GM18517 (cell line): Measurements from ENCODE around the gene ASTN1.

Experiments used
- ATAC-seq: cut with Tn5 transposase; IDR thresholded peaks from one replicate; pipeline ENCODE4 v1.9.1; 2021; ENCODE audit warnings: mild to moderate bottlenecking, moderate library complexity; ENCODE audit not compliant: unreplicated experiment

ASTN1 gene

DNA sequence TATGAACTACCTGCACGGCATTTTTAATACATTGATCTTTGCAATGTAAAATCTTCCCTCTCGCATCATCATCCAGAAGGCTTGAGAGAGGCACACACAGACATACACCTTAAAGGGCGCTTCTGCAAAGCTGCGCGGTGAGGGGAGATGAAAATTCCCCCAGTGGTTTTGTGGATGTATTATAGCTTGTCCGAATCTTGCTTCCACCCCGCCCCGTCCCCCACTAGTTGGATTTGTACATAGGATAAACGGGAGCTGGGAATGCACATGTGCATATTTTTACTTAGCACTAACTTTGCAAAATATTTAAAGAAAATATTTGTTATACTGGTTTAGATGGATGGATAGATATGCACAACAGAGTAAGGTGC is 542 bp upstream of the ASTN1 start:
- ATAC-seq = no peak

DNA sequence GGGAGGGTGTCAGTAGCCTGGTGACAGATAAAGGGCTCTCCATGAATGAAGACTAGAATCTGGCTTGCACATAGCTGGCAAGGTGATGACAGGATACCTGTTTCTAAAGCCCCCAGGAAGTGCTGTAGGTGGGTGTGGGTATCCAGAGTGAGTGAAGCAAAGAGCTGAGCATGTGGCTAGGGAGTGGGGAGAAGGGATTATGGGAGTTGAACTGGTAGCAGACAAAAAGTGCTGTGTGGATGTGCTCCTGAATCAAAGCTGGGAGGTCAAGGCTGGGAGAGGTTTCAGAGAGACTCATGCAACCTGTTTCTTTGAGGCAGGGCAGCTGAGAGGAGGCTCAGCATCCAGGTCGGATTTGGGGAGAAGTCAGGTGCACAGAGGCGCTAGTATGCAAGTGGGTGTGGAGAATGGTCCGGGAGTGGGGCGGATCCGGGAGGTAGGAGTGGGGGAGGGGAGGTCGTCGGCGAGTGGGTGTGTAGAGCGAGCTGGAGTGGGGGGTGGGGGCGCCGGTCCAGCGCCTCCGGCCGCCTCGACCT is 600 bp downstream of the ASTN1 start:
- ATAC-seq = no peak

DNA sequence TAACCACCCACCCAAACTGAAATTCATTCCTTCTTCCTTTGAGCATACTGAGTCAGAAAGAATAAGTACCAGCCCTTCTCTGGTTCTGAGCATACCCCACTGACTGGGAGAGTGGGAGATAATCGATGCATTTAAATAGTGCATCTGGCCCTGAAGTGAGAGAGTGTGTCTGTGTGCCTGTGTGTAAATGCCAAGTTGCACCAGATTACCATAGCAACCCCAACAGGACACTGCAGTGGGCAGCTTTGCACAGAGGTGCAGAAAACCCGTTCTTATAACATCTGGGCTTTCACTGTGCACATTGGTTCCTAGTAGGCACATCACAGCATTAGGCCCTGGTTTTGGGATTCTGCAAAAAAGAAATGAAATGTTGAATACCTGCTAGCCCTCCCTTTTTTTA is 2.3 kb downstream of the ASTN1 start:
- no peak for ATAC-seq

DNA sequence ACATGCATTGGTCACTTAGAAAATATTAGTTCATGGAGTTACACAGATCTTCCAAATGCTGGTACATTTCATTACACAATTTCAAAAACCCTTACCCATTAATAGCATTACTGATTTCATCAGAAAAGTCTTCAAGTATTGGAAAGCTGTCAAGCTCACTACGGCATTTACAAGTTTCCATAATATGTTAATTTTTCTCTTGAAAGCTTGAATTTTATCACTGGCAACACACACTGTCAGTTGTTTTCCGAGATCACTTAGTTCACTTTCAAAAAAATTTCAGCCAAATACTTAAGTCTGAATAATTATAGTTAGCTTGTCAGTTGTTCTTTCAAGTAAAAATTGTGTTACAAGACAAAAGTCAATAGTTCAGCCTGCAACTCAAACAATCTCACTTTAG is 18.0 kb downstream of the ASTN1 start:
- no peak for ATAC-seq

DNA sequence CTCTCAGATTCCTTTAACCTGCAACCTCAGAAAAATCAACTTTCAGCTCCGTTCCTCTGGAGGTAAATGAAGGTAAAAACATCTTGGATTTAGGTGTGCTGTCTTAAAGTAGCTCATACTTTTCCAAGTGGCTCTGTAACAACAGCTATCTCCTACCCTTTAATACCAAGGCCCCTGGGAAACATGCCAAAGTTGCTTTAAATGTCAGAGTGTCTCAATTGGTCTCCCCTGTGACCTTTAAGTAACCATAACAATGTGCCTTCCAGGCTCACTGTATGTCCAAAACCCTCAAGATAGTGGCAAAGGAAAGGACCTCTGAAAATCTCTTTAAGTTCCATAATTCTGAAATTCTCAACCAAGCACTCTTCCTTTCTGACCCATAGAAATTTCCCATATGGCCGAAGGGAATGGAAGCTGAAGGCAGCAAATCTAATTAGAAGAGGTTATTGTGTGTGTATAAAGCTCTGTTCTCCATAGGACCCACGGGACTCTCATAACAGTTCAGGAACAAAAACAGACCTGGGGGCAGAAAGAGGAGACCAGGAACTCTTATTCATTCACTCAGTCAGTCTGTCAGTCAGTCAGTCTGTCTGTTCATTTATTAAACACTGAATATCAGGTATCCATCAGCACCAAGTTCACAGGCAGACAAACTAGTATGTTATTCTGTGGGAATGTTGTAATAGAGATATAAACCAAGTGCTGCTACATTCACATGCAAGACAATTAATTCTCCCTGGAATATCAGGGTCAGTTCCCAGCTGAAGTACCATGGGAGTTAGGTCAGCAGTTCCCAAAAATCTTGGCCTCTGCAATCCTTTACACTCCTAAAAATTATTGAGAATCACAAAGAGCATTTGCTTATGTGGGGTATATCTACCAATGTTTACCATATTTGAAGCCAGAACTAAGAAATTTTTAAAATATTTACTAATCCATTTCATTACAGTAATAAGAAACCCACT is 19.1 kb downstream of the ASTN1 start:
- no peak for ATAC-seq

DNA sequence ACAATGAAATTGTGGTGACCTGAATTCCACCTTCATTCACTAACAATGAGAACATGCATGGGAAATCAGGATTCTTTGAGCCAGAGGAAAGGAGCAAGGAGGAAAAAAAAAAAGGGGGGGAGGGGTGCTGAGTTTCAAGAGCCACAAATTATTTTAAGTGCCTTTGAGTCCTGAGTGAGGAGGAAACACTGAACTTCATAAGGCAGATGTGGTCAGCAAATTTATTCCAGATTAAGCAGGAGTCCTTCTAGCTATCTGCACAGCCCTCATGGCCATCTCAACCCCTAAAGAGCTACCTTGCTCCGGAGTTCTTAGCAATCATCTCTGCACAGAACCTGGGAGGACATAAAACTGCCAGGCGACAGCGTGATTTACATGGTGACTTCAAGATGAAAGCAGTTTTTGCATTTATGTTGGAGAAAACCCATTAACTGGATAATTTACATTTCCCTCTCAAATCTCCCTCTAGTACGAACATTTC is 21.7 kb downstream of the ASTN1 start:
- no peak for ATAC-seq

DNA sequence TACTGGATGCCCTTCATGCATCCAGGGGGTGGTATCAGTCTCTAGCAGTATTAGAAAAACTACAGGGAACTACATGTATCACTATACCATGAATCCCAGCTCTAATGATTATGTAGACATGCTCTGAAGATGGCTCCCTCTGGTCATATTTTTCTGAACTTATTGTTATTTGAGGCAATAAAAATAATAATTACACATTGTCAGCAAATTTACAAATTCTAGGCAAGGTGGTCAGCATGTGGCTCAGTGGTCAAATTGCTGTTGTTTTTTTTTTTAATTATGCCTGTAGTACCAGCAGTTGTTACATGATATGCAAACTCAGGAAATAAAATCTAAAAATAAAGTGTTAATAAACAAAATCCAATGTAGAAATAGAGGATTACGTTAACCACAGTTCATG is 22.5 kb downstream of the ASTN1 start:
- ATAC-seq = no peak

DNA sequence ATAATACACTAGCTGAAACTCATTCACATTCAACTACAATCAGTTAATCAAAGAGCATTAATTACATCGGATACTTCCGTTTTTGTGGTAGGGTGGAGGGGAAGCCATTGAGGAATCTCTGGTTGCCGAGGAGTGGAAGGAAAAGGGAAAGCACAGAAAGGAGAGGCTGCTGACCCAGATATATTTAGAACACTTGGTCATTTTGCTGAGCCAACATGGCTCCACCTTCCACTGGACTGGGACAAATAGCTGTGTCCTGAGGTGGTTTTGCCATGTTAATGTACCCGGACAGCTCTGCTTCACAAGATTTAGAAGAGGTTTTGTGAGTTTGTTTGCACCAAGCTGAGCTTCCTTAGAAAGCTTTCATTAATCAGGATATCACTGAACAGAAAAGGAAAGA is 26.2 kb downstream of the ASTN1 start:
- ATAC-seq = no peak

DNA sequence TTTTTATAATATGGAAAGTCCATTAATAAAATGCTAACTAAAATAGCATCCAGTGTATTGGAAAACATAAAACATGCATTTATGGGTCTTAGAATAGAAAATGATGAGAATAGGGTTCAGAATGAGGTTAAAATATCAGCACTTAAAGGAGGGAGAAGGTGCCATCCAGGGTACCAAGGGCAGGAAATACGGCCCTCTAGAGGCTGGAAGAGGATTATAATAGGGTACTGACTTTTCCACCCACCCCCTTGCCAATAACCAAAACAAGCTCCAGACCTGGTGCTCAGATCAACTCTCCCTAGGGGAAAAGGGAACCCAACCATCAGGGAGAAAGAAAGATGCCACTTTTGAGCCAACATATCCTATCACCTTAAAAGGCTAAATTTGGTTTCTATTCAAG is 26.7 kb downstream of the ASTN1 start:
- ATAC-seq = no peak

DNA sequence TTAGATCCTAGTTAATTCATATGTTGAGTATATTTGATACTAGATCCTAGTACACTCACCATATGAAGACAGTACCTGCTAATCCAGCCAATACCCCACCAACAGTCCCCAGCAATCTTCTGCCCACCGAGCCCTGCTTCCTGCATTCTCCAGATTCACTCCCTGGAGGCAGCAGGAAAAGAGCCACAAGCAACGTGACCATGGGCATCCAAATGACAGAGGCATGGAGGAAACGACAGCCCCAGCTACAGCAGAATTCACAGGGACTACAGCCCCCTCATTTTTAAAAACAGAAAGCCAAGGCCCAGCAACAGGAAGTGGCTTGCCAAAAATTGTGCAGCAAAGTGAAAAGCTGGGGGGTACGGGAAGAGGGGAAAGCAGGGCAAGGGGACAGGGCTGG is 29.3 kb downstream of the ASTN1 start:
- ATAC-seq = no peak

DNA sequence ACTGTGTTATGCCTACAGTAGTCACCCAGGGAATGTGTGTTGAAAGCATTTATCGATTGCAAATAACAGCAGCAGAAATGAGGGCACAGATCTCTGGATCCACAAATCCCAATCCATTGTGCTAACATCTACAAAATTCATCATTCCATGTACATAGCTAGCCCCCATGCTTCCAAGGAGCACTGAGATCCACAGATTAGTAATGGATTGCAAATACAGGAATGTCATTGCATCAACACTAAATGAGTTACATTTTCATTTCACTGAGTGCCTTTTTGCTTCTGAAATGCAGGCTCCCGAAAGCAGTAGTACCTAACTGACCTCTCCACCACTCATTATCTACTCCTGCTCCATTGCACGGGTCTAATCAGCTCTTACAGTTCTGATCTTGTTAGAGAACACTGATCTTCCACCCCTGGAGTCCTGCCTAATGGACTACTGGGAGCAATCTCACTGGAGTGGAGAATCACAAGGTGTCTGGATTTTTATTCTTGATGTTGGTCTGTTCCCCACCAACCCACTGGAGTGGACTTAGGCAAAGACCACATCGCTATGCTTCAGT is 30.5 kb downstream of the ASTN1 start:
- no peak for ATAC-seq

DNA sequence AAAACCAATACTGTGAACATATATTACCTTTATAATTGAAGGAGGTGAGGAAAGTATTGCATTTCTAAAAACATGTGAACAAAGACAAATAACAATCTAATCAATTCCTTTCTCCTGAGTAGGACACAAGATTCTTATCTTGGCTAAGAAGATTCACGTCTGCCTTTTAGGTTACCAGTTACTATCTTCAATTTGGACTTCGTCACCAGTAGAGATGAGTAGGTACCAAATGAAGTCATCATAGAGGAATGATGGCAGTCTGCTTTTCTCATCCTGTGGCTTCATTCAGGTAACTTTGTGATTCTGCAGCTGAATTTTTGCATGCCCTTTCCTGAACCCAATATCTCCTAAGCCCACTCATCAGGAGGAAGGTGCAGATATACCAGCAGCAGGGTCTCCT is 32.4 kb downstream of the ASTN1 start:
- no peak for ATAC-seq

DNA sequence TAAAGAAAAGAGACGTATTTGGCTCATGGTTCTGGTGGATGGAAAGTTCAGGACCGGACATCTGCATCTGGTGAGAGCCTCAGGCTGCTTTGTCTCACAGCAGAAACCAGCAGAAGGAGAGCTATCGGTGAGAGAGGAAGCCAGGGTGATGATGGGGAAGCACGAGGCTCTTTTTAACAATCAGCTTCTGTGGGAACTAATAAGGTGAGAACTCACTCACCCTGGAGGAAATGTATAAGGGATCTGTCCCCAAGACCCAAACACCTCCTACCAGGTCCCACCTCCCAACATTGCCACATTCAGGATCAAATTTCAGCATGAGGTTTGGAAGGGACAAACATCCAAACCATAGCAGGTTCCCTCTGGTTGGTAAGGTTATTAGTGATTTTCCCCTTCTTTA is 32.8 kb downstream of the ASTN1 start:
- no peak for ATAC-seq

DNA sequence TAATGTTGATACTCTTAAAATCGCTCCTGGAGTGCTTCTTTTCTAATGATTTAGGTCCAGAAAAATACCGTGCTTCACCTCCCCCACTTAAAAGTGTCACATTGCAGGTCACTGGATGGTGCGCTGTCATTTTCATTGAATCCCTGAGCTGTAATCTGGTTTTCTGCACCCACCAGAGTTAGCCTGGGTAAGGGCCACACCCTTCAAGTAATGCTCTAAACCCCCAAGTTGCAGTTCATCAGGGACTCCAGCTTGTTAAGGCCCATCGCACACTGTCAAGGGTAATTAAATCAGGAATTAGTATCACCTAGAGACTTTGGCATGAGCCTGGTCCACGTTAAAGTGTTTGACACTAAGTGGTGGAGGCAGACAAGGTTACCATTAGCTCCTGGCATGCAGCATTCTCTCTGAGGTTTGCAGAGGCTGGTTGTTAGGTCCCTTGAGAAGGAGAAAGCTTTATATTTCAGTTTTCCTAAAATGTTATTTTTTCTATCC is 34.0 kb downstream of the ASTN1 start:
- no peak for ATAC-seq

DNA sequence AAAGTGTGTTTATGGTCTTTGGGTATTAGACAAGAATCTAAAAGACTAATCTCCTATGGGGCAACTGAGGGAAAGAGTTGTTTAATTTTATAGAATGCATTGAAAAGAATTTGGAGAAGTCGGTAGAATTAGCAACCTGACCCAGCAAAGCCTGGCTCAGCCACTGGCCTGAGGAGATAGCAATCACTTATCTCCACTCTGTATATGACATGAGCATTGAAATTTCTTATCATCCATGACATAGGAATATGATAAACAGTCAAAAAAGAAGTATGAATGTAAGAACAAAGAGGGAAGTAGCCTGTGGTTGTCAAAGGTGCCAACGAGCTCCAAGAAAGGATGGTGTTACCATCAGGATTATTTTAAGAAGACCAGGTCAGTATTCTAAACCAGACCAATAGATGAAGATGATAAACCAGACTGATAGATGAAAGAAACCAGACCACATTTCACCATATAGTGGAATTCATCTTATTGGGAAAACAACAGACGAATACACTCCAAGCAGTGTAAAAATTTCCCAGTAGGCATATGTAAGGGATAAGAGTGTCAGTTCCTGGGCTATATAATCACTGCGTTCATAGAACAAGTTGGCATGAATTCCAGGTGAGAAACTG is 35.7 kb downstream of the ASTN1 start:
- no peak for ATAC-seq

DNA sequence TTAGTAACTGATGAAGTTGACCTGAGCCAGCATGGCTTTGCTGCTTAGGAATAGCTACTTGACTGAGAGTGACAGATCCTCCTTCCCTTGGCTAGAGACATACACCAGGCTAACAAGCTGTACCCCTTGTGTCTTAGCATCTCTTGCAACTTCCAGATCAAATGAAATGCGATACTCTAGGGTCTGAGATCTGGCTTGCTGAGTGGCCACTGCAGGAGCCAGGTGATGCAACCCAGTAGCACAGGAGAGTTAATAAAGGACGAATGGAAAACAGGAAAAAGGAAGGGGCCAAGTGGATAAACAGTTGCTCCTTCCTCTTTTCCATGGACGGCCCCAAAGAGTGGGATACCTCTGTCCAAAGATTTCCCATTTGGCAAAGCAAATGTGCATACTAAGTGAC is 38.2 kb downstream of the ASTN1 start:
- no peak for ATAC-seq

DNA sequence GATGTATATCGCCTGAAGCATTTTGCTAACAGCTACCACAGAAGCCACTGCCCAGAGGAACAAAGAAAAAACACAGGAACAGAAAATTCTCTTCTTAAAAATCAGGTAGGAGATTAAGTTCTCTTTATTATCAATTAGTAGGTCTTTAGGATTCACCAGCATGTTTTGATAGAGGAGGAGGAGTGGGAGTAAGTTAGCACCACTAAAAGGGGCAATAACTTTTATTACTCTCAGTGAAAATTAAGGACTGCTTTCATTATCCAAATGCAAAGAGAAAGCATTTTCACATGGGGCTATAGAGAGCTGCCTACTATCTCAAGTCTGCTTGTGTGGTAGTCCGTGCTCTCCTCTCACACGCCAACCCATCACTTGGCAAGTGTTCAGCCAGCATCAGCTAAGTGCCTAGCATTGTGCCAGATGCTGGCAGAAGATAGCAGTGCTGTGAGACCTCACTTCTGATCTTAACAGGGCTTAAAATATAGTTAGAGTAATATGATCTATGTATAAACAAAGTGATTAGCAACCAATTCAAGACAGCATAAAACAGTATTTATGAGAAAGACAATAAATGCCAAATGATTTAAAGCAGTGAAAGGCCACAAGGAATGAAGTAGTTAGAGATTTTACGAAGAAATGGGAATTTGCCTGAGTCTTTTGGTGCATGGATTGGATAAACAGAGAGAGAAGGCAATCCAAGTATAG is 39.8 kb downstream of the ASTN1 start:
- no peak for ATAC-seq

DNA sequence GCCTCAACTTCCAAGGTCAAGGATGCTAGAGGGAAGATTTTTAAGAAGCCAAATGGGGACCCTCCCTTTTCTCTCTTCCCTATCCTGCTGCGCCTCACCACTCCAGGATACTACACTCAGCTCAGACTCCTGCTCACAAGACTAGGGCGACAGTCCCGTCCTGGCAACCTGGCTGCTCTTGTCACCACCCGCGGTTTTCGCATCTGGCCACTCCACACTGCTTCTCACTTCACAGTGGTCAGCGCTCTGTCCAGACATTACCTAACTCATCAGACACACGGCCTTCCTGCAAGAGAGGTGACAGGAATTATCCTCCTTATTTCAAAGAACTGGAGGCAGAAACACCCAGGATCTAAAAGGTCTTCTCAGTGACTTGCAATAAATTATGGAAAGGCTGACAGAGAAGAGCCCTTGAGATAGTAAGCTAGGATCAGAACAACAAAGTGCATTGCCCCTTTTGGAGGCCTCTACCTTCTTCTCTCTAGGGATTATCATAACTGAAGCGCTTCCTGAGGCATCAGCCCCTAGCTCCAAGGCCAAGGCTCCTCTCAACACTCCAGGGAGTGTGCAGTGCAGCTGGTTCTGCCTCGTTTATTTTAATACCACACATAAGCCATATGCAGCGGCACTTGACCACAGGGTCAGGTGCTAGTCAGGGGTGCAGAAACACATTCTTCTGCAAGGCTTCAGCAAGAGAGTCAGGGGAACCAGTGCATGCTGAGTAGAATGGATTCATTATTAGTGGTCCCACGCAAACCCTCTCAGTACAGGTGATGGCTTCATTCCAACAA is 41.9 kb downstream of the ASTN1 start:
- no peak for ATAC-seq

DNA sequence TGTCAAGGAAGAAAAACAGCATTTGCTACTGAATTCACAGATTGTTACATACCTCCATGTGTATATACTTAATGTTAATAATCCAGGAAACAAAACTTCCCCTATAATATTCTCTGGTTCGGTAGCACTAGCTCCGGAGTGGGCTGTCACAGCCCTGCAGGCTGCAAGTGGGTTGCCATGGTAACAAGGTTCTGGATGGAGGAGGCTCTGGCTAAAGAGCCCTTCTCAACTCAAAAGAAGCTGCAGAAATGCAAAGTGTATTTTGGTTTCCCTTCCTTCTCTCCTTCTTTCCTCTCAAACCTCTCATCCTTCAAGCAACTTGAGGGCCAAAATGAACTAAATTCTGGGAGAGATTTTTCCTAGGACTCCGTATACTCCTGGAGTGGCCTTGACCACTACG is 45.2 kb downstream of the ASTN1 start:
- ATAC-seq = no peak

DNA sequence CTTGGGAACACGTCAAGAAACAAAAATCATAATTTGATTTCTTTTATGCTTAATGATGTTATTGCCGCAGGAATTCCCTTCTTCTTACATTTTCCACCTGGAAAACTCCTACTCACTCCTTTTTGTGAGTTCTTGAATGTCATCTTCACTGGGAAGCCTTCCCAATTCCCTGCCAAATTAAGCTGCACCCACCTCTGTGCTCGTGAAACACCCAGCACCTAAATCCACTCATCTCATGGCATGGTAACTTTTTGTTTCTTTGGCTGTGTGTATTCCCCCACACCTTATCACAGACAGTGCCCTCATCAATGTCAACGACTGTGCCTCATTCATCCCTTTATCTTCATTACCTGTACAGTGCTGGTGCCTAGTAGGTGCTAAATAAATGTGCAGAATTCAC is 45.6 kb downstream of the ASTN1 start:
- ATAC-seq = no peak
